Muscle layer of duodenum (tissue), 2 donors: ENCODE data around the gene TUBAL3.

ENCODE experiments used
- H3K27ac ChIP-seq: one replicate; pipeline ENCODE4 v1.7.0; 2013; ENCODE audit warnings: mild to moderate bottlenecking, low read length
- H3K27me3 ChIP-seq: one replicate; pipeline ENCODE4 v1.7.0; 2013; ENCODE audit warnings: low read depth, mild to moderate bottlenecking, control low read depth, low read length
- H3K36me3 ChIP-seq, 2 donors: one replicate each; pipeline ENCODE4 v1.7.0; 2013; ENCODE audit warnings: low read length in 2 of 2, control low read depth in 1 of 2, mild to moderate bottlenecking in 1 of 2; ENCODE audit not compliant: insufficient read depth in 2 of 2, control insufficient read depth in 1 of 2
- H3K4me1 ChIP-seq, 2 donors: one replicate each; pipeline ENCODE4 v1.7.0; 2013; ENCODE audit warnings: low read length in 2 of 2, mild to moderate bottlenecking in 2 of 2, control low read depth in 1 of 2, moderate library complexity in 1 of 2; ENCODE audit not compliant: insufficient read depth in 2 of 2, control insufficient read depth in 1 of 2
- H3K4me3 ChIP-seq, 2 donors: one replicate each; pipeline ENCODE4 v1.7.0; 2013; ENCODE audit warnings: low read length in 2 of 2, low read depth in 1 of 2, mild to moderate bottlenecking in 1 of 2
- H3K9me3 ChIP-seq, 2 donors: one replicate each; pipeline ENCODE4 v1.7.0; 2013; ENCODE audit warnings: low read length in 2 of 2, control low read depth in 1 of 2, mild to moderate bottlenecking in 1 of 2; ENCODE audit not compliant: control insufficient read depth in 1 of 2
- donor health status: healthy.

Gene TUBAL3

GRCh38 chr10:5443429-5443828, 38.8 kb upstream of the TUBAL3 start:
- no peak overlapping the region for H3K27ac ChIP-seq

DNA sequence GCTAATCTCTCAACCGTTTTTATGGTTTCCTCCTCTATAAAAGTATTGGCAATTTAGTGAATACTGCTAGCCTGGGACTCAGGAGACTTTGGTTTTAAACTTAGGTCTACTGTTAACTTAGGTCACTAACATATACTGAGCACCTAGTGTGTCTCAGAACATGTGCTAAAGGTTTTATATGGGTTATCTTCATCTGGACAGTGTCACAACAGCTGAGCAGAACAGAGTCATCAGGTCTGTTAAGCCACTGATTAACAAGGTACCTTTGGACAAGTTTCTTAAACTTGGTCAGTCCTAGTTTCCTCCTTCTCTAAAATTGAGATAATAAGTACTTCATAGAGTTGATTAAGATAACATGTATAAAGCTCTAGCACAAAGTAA, 38.4 kb upstream of the TUBAL3 start:
- no peak overlapping the region for H3K27ac ChIP-seq
- H3K4me3 ChIP-seq = no peak overlapping the region
- no peaks in the 10 kb centered on the region for H3K9me3 ChIP-seq
- no peaks in the 10 kb centered on the region for H3K27me3 ChIP-seq
- no peaks in the 10 kb centered on the region for H3K36me3 ChIP-seq
- peaks cover 0 to 6% of the 10 kb centered on the region in 2 donors for H3K4me1 ChIP-seq

More at GRCh38 chr10:5443429-5443828, 38.8 kb upstream of the TUBAL3 start:
- H3K9me3 ChIP-seq = no peaks in the 10 kb centered on the region
- H3K36me3 ChIP-seq = no peaks in the 10 kb centered on the region
- H3K4me1 ChIP-seq = peaks cover 0 to 6% of the 10 kb centered on the region in 2 donors
- no peaks in the 10 kb centered on the region for H3K27me3 ChIP-seq
- H3K4me3 ChIP-seq = no peak overlapping the region

- Histone ChIP-seq H3K4me1 (peaks cover 0 to 6% of the 10 kb centered on the region in 2 donors), H3K27me3 (no peaks in the 10 kb centered on the region), H3K27ac (no peak overlapping the region)
Measured at GRCh38 chr10:5442065-5442989, 37.7 kb upstream of the TUBAL3 start.

GRCh38 chr10:5441106-5441505, 36.5 kb upstream of the TUBAL3 start:
- Histone ChIP-seq H3K27me3 (no peaks in the 10 kb centered on the region), H3K4me3 (no peak overlapping the region), H3K9me3 (no peaks in the 10 kb centered on the region), H3K27ac (no peak overlapping the region), H3K36me3 (no peaks in the 10 kb centered on the region), H3K4me1 (peaks cover 0 to 4% of the 10 kb centered on the region in 2 donors)

More at GRCh38 chr10:5442065-5442989, 37.7 kb upstream of the TUBAL3 start:
- Histone ChIP-seq H3K9me3 (no peaks in the 10 kb centered on the region), H3K36me3 (no peaks in the 10 kb centered on the region), H3K4me3 (no peak overlapping the region)

- H3K27ac ChIP-seq = no peak overlapping the region
Measured at GRCh38 chr10:5440206-5440605, 35.6 kb upstream of the TUBAL3 start.

DNA sequence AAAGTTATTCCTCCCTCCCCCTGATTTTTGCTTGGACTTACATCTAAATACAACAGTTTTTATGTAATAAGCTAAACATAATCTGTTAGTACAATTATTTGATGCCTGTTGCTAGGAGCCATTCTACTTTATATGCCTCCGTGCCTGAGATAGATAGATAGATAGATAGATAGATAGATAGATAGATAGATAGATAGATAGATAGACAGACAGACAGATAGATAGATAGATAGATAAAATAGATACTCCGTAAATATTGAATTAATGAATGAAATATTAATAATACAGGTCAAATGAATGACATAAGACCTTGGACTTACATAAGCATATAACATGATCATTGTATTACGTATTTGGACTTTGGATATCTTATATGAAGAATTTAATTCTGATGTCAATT, 30.7 kb upstream of the TUBAL3 start:
- Histone ChIP-seq H3K27ac (no peak overlapping the region), H3K4me1 (no peaks in the 10 kb centered on the region), H3K9me3 (no peaks in the 10 kb centered on the region)

More at GRCh38 chr10:5440206-5440605, 35.6 kb upstream of the TUBAL3 start:
- H3K36me3 ChIP-seq = no peaks in the 10 kb centered on the region
- H3K27me3 ChIP-seq = no peaks in the 10 kb centered on the region
- H3K9me3 ChIP-seq = no peaks in the 10 kb centered on the region
- no peak overlapping the region for H3K4me3 ChIP-seq
- H3K4me1 ChIP-seq = no peaks in the 10 kb centered on the region

DNA sequence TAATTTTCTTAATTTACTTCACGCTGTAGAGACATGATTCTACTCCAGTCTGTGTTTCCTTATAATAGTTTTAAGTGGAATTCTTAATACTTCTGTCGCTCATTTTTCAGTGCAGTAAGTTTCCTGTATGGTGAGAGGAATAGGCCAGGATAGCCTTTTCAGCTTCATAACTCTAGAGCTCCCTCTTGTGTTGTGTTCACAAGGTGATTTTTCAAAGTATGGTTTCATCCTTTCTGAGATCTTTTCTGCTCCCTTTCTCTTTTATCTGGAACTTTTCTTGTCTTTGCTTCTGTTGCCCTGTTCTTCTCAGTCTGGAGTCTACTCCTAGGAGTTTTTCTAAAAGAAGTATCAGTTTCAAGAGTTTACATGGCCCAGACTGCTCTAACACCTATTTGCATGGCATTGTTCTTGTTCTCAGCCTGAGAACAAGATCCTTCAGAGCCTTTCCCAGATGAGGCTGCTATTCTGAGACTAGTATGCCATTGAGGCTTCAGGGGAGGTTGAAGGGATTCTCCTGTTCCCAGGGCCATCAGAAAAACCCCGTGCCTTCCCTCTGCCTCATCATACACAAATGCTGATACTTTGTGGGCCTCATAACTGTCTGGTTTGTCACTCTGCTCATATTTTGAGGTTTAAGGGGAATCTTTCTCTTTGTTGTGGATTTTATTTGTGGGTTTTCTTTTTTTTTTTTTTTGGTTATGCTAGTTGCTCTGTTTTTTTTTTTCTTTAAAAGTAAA, 29.6 kb upstream of the TUBAL3 start:
- Histone ChIP-seq H3K27ac (no peak overlapping the region), H3K27me3 (no peaks in the 10 kb centered on the region), H3K4me1 (no peaks in the 10 kb centered on the region), H3K9me3 (no peaks in the 10 kb centered on the region), H3K4me3 (no peak overlapping the region), H3K36me3 (peaks cover 0 to 5% of the 10 kb centered on the region in 2 donors)

More for the DNA sequence above, 30.7 kb upstream of the TUBAL3 start:
- Histone ChIP-seq H3K4me3 (no peak overlapping the region), H3K27me3 (no peaks in the 10 kb centered on the region), H3K36me3 (peaks cover 0 to 5% of the 10 kb centered on the region in 2 donors)

- H3K36me3 ChIP-seq = peaks cover 0 to 5% of the 10 kb centered on the region in 2 donors
- no peak overlapping the region for H3K27ac ChIP-seq
- H3K4me3 ChIP-seq = no peak overlapping the region
- no peaks in the 10 kb centered on the region for H3K9me3 ChIP-seq
- H3K4me1 ChIP-seq = no peaks in the 10 kb centered on the region
- H3K27me3 ChIP-seq = no peaks in the 10 kb centered on the region
Measured at GRCh38 chr10:5433182-5433581, 28.6 kb upstream of the TUBAL3 start.

DNA sequence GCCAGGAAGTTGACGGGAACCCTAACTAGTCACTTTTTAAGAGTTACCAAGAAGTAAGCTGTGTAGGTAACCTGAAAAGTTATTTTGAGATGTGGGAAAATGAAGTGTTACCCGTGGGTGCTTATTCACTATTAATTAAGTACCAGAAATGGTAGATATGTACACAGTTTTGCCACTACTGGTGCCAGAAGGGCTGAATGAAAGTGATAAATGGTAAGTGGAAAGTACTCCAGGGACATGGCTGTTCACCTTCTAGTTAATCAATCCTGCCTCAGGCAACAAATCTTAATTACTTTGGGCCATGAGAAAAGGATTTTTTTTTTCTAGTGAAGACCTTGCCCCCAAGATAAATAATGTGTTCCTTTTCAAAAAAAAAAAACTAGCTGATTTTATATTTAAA, 23.5 kb upstream of the TUBAL3 start:
- Histone ChIP-seq H3K4me1 (peaks cover 0 to 10% of the 10 kb centered on the region in 2 donors), H3K4me3 (no peak overlapping the region), H3K27ac (no peak overlapping the region)

GRCh38 chr10:5424751-5425150, 20.1 kb upstream of the TUBAL3 start:
- Histone ChIP-seq H3K27ac (no peak overlapping the region), H3K27me3 (no peaks in the 10 kb centered on the region), H3K4me1 (peaks cover 0 to 10% of the 10 kb centered on the region in 2 donors), H3K36me3 (no peaks in the 10 kb centered on the region), H3K9me3 (no peaks in the 10 kb centered on the region), H3K4me3 (no peak overlapping the region)

More for the DNA sequence above, 23.5 kb upstream of the TUBAL3 start:
- Histone ChIP-seq H3K9me3 (no peaks in the 10 kb centered on the region), H3K27me3 (no peaks in the 10 kb centered on the region), H3K36me3 (peaks cover 0 to 5% of the 10 kb centered on the region in 2 donors)

- Histone ChIP-seq H3K4me3 (no peak overlapping the region), H3K27ac (no peak overlapping the region), H3K9me3 (no peaks in the 10 kb centered on the region), H3K4me1 (peaks cover 0 to 10% of the 10 kb centered on the region in 2 donors), H3K27me3 (no peaks in the 10 kb centered on the region), H3K36me3 (no peaks in the 10 kb centered on the region)
Measured at GRCh38 chr10:5423771-5424170, 19.1 kb upstream of the TUBAL3 start.
